ENCODE data around the gene NPHS2. TPM values are rescaled to one million over a fixed set of nuclear protein-coding genes. Genes with fewer than 3 reads are reported as not detected.

The NPHS2 gene
- total RNA-seq, 2 experiments from 2014 or later: not detected

DNA sequence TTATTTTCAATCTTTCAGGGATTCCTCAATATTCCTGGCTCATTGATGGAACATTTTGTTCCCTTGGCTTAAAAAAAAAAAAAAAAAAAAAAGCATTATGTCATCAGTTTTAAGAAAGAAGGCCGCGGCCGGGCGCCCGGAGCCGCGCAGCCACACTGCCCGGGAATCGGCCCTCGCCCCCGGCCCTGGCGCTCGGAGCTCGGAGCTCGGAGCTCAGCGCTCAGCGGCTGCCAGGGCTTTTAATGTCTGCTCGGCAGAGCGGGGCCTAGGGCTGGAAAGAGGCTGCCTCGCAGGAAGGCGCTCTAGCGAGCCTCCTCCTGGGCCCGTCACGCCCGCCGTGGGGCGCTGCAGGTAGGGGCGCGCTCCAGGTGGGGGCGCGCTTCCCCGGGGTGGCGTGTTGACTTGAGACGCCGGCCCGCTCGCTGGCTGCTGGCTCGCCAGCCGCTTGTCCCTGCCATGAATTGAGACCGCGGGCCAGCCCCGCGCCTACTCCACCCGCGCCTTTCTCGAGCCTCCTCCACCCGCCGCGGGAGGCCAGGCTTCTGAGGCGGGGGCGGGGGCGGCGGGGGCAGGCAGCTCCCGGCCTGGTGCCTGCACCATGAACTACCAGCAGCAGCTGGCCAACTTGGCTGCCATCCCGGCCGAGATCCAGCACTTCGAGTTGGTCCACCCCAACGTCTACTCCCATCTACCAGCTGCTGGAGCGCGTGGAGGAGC is 10.5 kb upstream of the NPHS2 start:
- Mint-ChIP-seq H3K27ac (no peak overlapping the region), H3K9me3 (no peaks in the 10 kb centered on the region), H3K4me1 (ENCODE audit: low read depth) (peaks cover 2% of the 10 kb centered on the region), H3K4me3 (no peak overlapping the region), H3K27me3 (peaks cover 35% of the 10 kb centered on the region), H3K36me3 (no peaks in the 10 kb centered on the region)
- intact Hi-C loops (cut with micrococcal nuclease): no loop called here
- CTCF ChIA-PET: no interaction called here
- no peak for DNase-seq
- POLR2A ChIA-PET: no interaction called here

DNA sequence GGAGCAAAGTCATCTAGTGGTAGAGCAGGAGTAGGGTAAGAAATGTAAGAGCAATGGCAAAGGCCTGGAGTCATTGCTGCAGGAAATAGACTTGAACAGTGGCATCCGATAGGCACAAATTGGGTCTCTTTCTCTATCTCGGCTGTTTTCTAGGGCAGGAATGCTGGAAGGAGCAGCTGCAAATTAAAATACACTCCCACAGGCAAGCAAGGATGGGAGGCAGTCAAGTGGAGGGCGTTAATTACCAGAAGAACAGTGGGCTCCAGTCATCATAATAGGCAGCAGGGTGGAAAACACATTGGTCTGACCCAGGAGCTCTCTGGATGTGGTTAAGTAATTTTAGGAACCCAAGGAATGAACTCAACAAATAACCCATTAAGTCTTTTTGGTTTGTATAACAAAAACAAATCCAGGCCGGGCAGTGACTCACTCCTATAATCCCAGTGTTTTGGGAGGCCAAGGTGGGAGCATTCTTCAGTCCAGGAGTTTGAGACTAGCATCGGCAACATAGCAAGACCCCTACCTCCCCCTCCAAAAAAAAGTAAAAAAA is 8.1 kb upstream of the NPHS2 start:
- Mint-ChIP-seq H3K4me3 (no peak overlapping the region), H3K9me3 (no peaks in the 10 kb centered on the region), H3K36me3 (no peaks in the 10 kb centered on the region), H3K27ac (no peak overlapping the region), H3K27me3 (peaks cover 32% of the 10 kb centered on the region), H3K4me1 (ENCODE audit: low read depth) (peaks cover 2% of the 10 kb centered on the region)
- ChIA-PET CTCF (no interaction called here), POLR2A (no interaction called here)
- intact Hi-C loops (cut with micrococcal nuclease): no loop called here
- no peak for DNase-seq

- Mint-ChIP-seq H3K27ac (no peak overlapping the region), H3K4me1 (ENCODE audit: low read depth) (peaks cover 3% of the 10 kb centered on the region)
- intact Hi-C loops (cut with micrococcal nuclease): no loop called here
These were observed 761 bp upstream of the NPHS2 start for GRCh38 chr1:179576509-179576908.

GRCh38 chr1:179558078-179558477 is 17.7 kb downstream of the NPHS2 start:
- CTCF ChIA-PET: no interaction called here
- POLR2A ChIA-PET: no interaction called here
- Mint-ChIP-seq H3K27ac (no peak overlapping the region), H3K9me3 (no peaks in the 10 kb centered on the region), H3K36me3 (no peaks in the 10 kb centered on the region), H3K4me1 (ENCODE audit: low read depth) (no peaks in the 10 kb centered on the region), H3K4me3 (no peak overlapping the region), H3K27me3 (no peaks in the 10 kb centered on the region)
- intact Hi-C loops (cut with micrococcal nuclease): no loop called here
- DNase-seq: no peak

More at GRCh38 chr1:179576509-179576908, 761 bp upstream of the NPHS2 start:
- Mint-ChIP-seq H3K4me3 (no peak overlapping the region), H3K36me3 (no peaks in the 10 kb centered on the region), H3K9me3 (no peaks in the 10 kb centered on the region), H3K27me3 (peaks cover 32% of the 10 kb centered on the region)
- no peak for DNase-seq
- ChIA-PET POLR2A (no interaction called here), CTCF (no interaction called here)

GRCh38 chr1:179554427-179554826 is 21.3 kb downstream of the NPHS2 start:
- H3K4me1 Mint-ChIP-seq (ENCODE audit: low read depth): no peaks in the 10 kb centered on the region
- intact Hi-C loops (cut with micrococcal nuclease): no loop called here
- POLR2A ChIA-PET: no interaction called here
- H3K36me3 Mint-ChIP-seq: no peaks in the 10 kb centered on the region
- no peak overlapping the region for H3K4me3 Mint-ChIP-seq
- H3K27ac Mint-ChIP-seq: no peak overlapping the region
- H3K27me3 Mint-ChIP-seq: no peaks in the 10 kb centered on the region
- no peaks in the 10 kb centered on the region for H3K9me3 Mint-ChIP-seq
- DNase-seq: no peak
- CTCF ChIA-PET: no interaction called here

DNA sequence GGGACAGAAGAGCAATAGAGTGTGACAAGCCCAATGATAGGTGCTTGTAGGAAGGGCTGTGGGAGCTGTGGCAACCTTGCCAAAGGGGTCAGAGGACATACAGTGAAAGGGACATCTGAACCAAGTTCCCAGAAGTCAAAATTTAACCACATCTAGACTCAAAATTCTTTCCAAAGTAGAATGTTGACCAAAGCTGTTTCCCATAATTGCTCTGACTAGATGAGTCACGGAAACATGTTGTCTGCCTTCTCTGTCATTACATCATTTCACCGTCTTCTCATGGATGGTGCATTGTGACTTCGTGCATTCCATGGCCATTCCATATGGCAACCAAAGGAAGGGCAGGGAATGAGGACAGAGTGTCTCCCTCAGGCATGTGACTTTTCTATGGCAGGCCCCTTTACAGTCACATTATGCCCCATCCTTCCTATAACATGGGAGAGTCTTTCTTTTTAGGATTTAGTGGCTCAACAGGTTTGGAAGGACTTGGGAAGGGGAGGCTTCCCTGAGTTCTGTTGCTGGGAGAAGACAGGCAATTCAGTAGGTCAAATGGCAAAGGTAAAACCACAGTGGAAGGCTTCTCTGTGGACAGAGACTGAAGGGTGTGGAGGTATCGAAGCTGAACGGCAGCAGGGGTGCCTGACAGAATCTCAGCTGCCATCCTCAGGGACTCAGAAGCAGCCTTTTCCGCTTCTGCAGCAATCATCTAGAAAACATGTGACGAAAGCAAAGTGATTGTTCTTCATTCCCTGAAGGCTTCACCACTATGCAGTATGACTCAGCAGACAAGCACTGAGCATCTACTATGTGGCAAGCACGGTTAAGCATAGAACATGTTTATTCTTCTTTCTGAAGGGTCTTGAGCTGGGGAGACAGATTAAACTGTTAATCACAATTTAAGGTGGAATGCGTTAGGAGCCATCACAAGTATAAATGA is 24.7 kb downstream of the NPHS2 start:
- H3K9me3 Mint-ChIP-seq: no peaks in the 10 kb centered on the region
- no peak overlapping the region for H3K4me3 Mint-ChIP-seq
- H3K36me3 Mint-ChIP-seq: no peaks in the 10 kb centered on the region
- no peaks in the 10 kb centered on the region for H3K27me3 Mint-ChIP-seq
- POLR2A ChIA-PET: no interaction called here
- DNase-seq: no peak
- no peak overlapping the region for H3K27ac Mint-ChIP-seq
- CTCF ChIA-PET: no interaction called here
- H3K4me1 Mint-ChIP-seq (ENCODE audit: low read depth): no peaks in the 10 kb centered on the region
- intact Hi-C loops (cut with micrococcal nuclease): no loop called here

GRCh38 chr1:179549368-179549700 is 26.4 kb downstream of the NPHS2 start:
- Mint-ChIP-seq H3K36me3 (no peaks in the 10 kb centered on the region), H3K4me1 (ENCODE audit: low read depth) (no peaks in the 10 kb centered on the region), H3K9me3 (no peaks in the 10 kb centered on the region), H3K27me3 (no peaks in the 10 kb centered on the region), H3K4me3 (no peak overlapping the region), H3K27ac (no peak overlapping the region)
- intact Hi-C loops (cut with micrococcal nuclease): no loop called here
- ChIA-PET CTCF (no interaction called here), POLR2A (no interaction called here)
- DNase-seq: no peak

- no peaks in the 10 kb centered on the region for H3K27me3 Mint-ChIP-seq
- DNase-seq: no peak
- intact Hi-C loops (cut with micrococcal nuclease): no loop called here
- ChIA-PET POLR2A (no interaction called here), CTCF (no interaction called here)
- H3K27ac Mint-ChIP-seq: no peak overlapping the region
- H3K4me1 Mint-ChIP-seq (ENCODE audit: low read depth): no peaks in the 10 kb centered on the region
- no peaks in the 10 kb centered on the region for H3K36me3 Mint-ChIP-seq
- H3K9me3 Mint-ChIP-seq: no peaks in the 10 kb centered on the region
- H3K4me3 Mint-ChIP-seq: no peak overlapping the region
These were observed 26.9 kb downstream of the NPHS2 start for GRCh38 chr1:179548666-179549367.

DNA sequence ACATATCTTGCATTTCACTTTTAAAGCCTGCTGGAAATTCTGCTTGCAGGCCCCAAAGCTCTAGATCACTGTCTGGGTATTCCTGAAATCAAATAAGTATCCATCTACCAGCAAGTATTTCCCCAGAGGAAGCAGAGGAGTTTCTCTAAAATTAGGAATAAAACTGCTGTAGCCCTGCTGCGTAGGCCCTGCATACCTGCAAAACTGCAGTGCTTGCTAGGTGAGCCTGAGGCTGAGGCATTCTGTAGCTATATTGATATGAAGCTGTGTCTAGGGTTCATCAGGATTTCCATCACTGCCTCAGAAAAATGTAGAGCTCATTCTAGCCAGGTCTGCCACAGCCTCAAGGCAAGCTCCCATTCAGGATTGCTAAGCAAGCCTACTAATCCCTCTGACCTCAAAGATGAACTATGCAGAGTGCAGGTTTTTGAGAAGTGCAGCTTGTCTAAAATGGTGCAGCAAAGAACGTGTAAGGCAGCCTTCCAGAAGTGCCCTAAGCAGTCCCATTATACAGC is 28.7 kb downstream of the NPHS2 start:
- ChIA-PET CTCF (no interaction called here), POLR2A (no interaction called here)
- H3K36me3 Mint-ChIP-seq: no peaks in the 10 kb centered on the region
- no peak overlapping the region for H3K27ac Mint-ChIP-seq
- H3K27me3 Mint-ChIP-seq: peaks cover 2% of the 10 kb centered on the region
- no peaks in the 10 kb centered on the region for H3K9me3 Mint-ChIP-seq
- no peak for DNase-seq
- no peaks in the 10 kb centered on the region for H3K4me1 Mint-ChIP-seq (ENCODE audit: low read depth)
- intact Hi-C loops (cut with micrococcal nuclease): no loop called here
- H3K4me3 Mint-ChIP-seq: no peak overlapping the region

DNA sequence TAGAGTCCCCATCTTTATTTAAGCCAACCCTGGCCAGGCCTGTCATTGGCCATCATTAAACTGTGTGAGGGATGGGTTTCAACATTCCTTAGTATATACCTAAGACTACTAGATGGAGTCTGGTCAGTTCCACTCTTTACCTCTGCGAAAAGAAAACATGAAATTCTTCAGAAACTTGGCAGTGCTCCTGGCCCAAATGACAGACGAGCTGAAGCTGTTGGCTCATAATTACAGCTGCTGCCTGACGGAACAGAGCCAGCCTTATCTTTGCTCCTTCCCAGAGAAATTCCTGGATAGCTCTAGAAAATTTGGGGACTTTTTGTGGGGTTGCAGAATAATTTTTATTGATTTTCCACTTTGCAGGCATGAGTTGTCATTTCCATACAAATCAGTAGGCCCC is 30.4 kb downstream of the NPHS2 start:
- no peak overlapping the region for H3K4me3 Mint-ChIP-seq
- DNase-seq: no peak
- H3K27me3 Mint-ChIP-seq: peaks cover 2% of the 10 kb centered on the region
- CTCF ChIA-PET: no interaction called here
- intact Hi-C loops (cut with micrococcal nuclease): no loop called here
- H3K4me1 Mint-ChIP-seq (ENCODE audit: low read depth): no peaks in the 10 kb centered on the region
- H3K27ac Mint-ChIP-seq: no peak overlapping the region
- POLR2A ChIA-PET: no interaction called here
- no peaks in the 10 kb centered on the region for H3K36me3 Mint-ChIP-seq
- no peaks in the 10 kb centered on the region for H3K9me3 Mint-ChIP-seq

- no peak overlapping the region for H3K4me3 Mint-ChIP-seq
- peaks cover 2% of the 10 kb centered on the region for H3K9me3 Mint-ChIP-seq
- H3K36me3 Mint-ChIP-seq: no peaks in the 10 kb centered on the region
- POLR2A ChIA-PET: no interaction called here
- no peak for DNase-seq
- CTCF ChIA-PET: no interaction called here
- H3K27ac Mint-ChIP-seq: no peak overlapping the region
- intact Hi-C loops (cut with micrococcal nuclease): no loop called here
- H3K27me3 Mint-ChIP-seq: peaks cover 2% of the 10 kb centered on the region
- no peaks in the 10 kb centered on the region for H3K4me1 Mint-ChIP-seq (ENCODE audit: low read depth)
These were observed 34.0 kb downstream of the NPHS2 start for GRCh38 chr1:179541774-179542173.

DNA sequence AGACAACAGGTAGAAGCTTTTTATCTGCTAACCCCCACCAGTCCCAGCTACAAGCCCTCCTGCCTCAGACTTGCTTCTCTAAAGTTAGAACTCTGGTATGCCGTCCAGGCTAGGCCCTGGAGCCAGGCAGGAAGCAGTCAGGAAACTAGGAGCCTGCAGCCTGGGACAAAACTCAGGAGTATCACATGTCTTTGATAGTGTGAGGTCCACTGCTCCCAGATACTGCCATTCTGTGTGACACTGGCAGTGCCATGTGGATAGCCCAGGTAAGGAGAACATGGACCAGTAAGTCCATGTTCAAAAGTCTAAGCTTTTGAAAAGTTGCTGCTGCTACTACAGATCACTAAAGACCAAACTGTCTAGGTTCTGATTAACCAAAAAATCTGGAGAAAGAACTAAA is 45.4 kb downstream of the NPHS2 start:
- Mint-ChIP-seq H3K27ac (no peak overlapping the region), H3K27me3 (no peaks in the 10 kb centered on the region), H3K4me1 (ENCODE audit: low read depth) (no peaks in the 10 kb centered on the region), H3K9me3 (no peaks in the 10 kb centered on the region), H3K36me3 (no peaks in the 10 kb centered on the region), H3K4me3 (no peak overlapping the region)
- intact Hi-C loops (cut with micrococcal nuclease): no loop called here
- no peak for DNase-seq
- POLR2A ChIA-PET: no interaction called here
- CTCF ChIA-PET: no interaction called here

Measured in activated CD4-positive, alpha-beta memory T cell treated with anti-CD3 and anti-CD28 coated beads for 36 hours (primary cell).